DOHH2 (cell line): ENCODE data around the gene SDF2.

Experiments used
- H3F3A ChIP-seq: fragments of 200-600 bp; sonication (generic), shearing (Covaris generic); 2 replicates; pipeline ENCODE4 v1.6.0; 2016; ENCODE audit warnings: antibody characterized with exemption, mild to moderate bottlenecking; ENCODE audit not compliant: control insufficient read depth, insufficient read depth
- H3K27ac ChIP-seq: fragments of 200-600 bp; sonication (generic); 2 replicates; pipeline ENCODE4 v1.5.1; 2014; ENCODE audit warnings: low read depth, mild to moderate bottlenecking, low read length, moderate library complexity
- H3K27me3 ChIP-seq: fragments of 200-600 bp; sonication (generic); 2 replicates; pipeline ENCODE4 v1.6.1; 2014; ENCODE audit warnings: mild to moderate bottlenecking, low read length, mixed read lengths; ENCODE audit not compliant: control insufficient read depth
- H3K36me3 ChIP-seq: fragments of 200-600 bp; sonication (generic); 2 replicates; pipeline ENCODE4 v1.6.1; 2014; ENCODE audit warnings: mild to moderate bottlenecking, low read length, moderate library complexity, mixed read lengths; ENCODE audit not compliant: control insufficient read depth
- H3K4me1 ChIP-seq: fragments of 200-600 bp; sonication (generic); 2 replicates; pipeline ENCODE4 v1.6.1; 2014; ENCODE audit warnings: mild to moderate bottlenecking, low read length, mixed read lengths; ENCODE audit not compliant: control insufficient read depth
- H3K4me2 ChIP-seq: fragments of 200-600 bp; sonication (generic); 2 replicates; pipeline ENCODE4 v1.6.0; 2014; ENCODE audit warnings: mild to moderate bottlenecking, low read length, moderate library complexity
- H3K4me3 ChIP-seq: fragments of 200-600 bp; sonication (generic); 2 replicates; pipeline ENCODE4 v1.5.1; 2014; ENCODE audit warnings: mild to moderate bottlenecking, low read length, mixed read lengths
- H3K79me2 ChIP-seq: fragments of 200-600 bp; sonication (generic); 2 replicates; pipeline ENCODE4 v1.6.1; 2014; ENCODE audit warnings: mild to moderate bottlenecking, low read length, mixed read lengths; ENCODE audit not compliant: control insufficient read depth
- H3K9me2 ChIP-seq: fragments of 200-600 bp; sonication (generic); replicated peaks from 2 replicates; pipeline ENCODE4 v1.6.1; 2014; ENCODE audit warnings: mild to moderate bottlenecking, low read length, mixed read lengths; ENCODE audit not compliant: control insufficient read depth
- H3K9me3 ChIP-seq: fragments of 200-600 bp; sonication (generic); 2 replicates; pipeline ENCODE4 v1.6.1; 2014; ENCODE audit warnings: antibody characterized with exemption, low read length, mixed read lengths; ENCODE audit not compliant: control insufficient read depth, insufficient read depth
- H4K20me1 ChIP-seq: fragments of 200-600 bp; sonication (generic); 2 replicates; pipeline ENCODE4 v1.6.0; 2014; ENCODE audit warnings: low read depth, mild to moderate bottlenecking, antibody characterized with exemption, low read length, moderate library complexity; ENCODE audit not compliant: control insufficient read depth, insufficient read depth
- CTCF ChIP-seq: fragments of 200-600 bp; sonication (generic); IDR thresholded peaks from one replicate; pipeline ENCODE4 v1.5.1; 2014; ENCODE audit warnings: antibody characterized with exemption, mild to moderate bottlenecking, low read depth, low read length; ENCODE audit not compliant: poor library complexity, severe bottlenecking
- EZH2phosphoT487 ChIP-seq: fragments of 200-600 bp; sonication (generic); IDR thresholded peaks from 2 replicates; pipeline ENCODE4 v1.6.1; 2017; ENCODE audit warnings: borderline replicate concordance, mild to moderate bottlenecking, antibody characterized with exemption, low read length, moderate library complexity, mixed read lengths

Gene SDF2

GRCh38 chr17:28669918-28670317 lies 8.2 kb upstream of the SDF2 start:
- no peak for TF ChIP-seq CTCF
- TF ChIP-seq EZH2phosphoT487 = no peak
- no peak overlapping the region for H3K27ac ChIP-seq
- peaks cover 3% of the 10 kb centered on the region; the same call in 1 of the 2 replicates for H3K4me1 ChIP-seq
- H3K27me3 ChIP-seq = no peaks in the 10 kb centered on the region
- H3K9me3 ChIP-seq = no peaks in the 10 kb centered on the region
- H3K9me2 ChIP-seq = no peaks in the 10 kb centered on the region
- H3K4me2 ChIP-seq = no peak overlapping the region
- no peaks in the 10 kb centered on the region for H3F3A ChIP-seq
- H3K36me3 ChIP-seq = peaks cover 81% of the 10 kb centered on the region
- no peak overlapping the region for H3K4me3 ChIP-seq
- H4K20me1 ChIP-seq = no peaks in the 10 kb centered on the region
- H3K79me2 ChIP-seq = peaks cover 49% of the 10 kb centered on the region

- TF ChIP-seq CTCF (no peak), EZH2phosphoT487 (no peak)
- Histone ChIP-seq H3K9me3 (no peaks in the 10 kb centered on the region), H3K4me1 (peaks cover 10% of the 10 kb centered on the region), H3K79me2 (peaks cover 69% of the 10 kb centered on the region), H3K36me3 (peaks cover 64% of the 10 kb centered on the region), H3K9me2 (no peaks in the 10 kb centered on the region), H3K27ac (no peak overlapping the region), H3K4me3 (no peak overlapping the region), H3F3A (no peaks in the 10 kb centered on the region), H4K20me1 (no peaks in the 10 kb centered on the region), H3K27me3 (no peaks in the 10 kb centered on the region), H3K4me2 (no peak overlapping the region)
Observed at GRCh38 chr17:28667870-28668269, 6.2 kb upstream of the SDF2 start.

- H3K4me3 ChIP-seq = no peak overlapping the region
- no peaks in the 10 kb centered on the region for H3K27me3 ChIP-seq
- H3K36me3 ChIP-seq = peaks cover 50% of the 10 kb centered on the region
- H3K4me2 ChIP-seq = no peak overlapping the region
- H3K27ac ChIP-seq = no peak overlapping the region
- peaks cover 80% of the 10 kb centered on the region for H3K79me2 ChIP-seq
- peaks cover 14% of the 10 kb centered on the region for H3K4me1 ChIP-seq
- no peaks in the 10 kb centered on the region for H3K9me3 ChIP-seq
- no peaks in the 10 kb centered on the region for H3K9me2 ChIP-seq
- no peaks in the 10 kb centered on the region for H4K20me1 ChIP-seq
- TF ChIP-seq CTCF = no peak
- no peak for TF ChIP-seq EZH2phosphoT487
- H3F3A ChIP-seq = no peaks in the 10 kb centered on the region
Observed at GRCh38 chr17:28665994-28666393, 4.3 kb upstream of the SDF2 start.

GRCh38 chr17:28663723-28664122 lies 2.0 kb upstream of the SDF2 start:
- no peaks in the 10 kb centered on the region for H4K20me1 ChIP-seq
- peaks cover 52% of the 10 kb centered on the region for H3K36me3 ChIP-seq
- no peak overlapping the region for H3K27ac ChIP-seq

More at GRCh38 chr17:28663723-28664122, 2.0 kb upstream of the SDF2 start:
- H3F3A ChIP-seq = no peaks in the 10 kb centered on the region
- H3K9me3 ChIP-seq = no peaks in the 10 kb centered on the region
- H3K4me3 ChIP-seq = peak overlapping the region; percentile 84
- H3K27me3 ChIP-seq = no peaks in the 10 kb centered on the region
- peaks cover 87% of the 10 kb centered on the region for H3K79me2 ChIP-seq
- H3K4me1 ChIP-seq = peaks cover 22% of the 10 kb centered on the region
- H3K9me2 ChIP-seq = no peaks in the 10 kb centered on the region
- TF ChIP-seq CTCF = no peak
- TF ChIP-seq EZH2phosphoT487 = no peak
- H3K4me2 ChIP-seq = peak overlapping the region; percentile 70
